ENCODE data around the gene FGF1.

GRCh38 chr5:142612494-142613270 lies 73.2 kb downstream of the FGF1 start:
- TF ChIP-seq CTCF (IDR thresholded peaks at IDR 0.05) (no peak), POLR2A (IDR thresholded peaks at IDR 0.05) (no peak)

All from uterus (tissue), 2 donors.